ENCODE measurements around the gene FAM219A.

DNA sequence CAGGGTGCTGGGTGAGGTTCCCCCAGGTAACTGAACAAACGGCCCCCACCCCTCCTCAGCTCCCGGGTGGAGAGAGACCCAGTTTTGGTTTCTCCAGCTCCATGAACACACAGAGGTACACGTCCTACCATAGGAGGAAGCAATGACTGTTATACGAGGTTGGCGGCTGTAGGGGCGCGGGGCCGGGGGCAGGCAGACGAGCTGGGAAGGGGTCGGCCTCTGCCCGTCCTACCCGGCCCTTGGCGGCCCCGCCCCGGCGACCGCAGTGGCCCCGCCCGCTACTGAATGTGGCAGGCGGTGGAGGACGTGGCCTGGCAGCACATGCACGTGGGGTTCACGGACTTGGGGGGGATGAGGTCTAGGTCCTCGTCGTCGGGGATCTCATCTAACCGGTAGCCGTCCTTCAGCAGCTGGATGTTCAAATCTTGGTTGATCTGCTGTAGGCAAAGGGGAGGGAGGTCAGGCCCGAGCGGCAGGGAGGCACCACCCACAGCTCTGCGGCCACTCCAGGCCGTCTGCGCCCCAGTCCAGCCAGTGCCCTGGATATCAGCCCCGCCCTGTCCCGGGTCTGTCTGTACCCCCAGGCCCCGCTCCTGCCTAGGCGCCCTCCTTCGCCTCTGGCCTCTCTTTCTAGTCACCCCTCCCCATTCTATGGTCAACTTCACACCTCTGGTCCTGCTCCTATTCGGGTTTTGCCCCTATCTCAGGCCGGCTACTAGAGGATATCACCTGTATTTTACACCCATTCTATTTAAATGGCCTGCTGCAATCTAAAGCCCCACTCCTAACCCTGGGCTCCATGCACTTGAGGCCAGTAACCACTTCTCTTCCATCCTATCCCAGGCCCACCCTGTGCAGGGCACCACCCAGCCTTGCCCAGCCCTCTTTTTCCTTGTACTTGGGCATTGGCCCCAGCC is 57.4 kb downstream of the FAM219A start:
- TF ChIP-seq, protein P1, sequence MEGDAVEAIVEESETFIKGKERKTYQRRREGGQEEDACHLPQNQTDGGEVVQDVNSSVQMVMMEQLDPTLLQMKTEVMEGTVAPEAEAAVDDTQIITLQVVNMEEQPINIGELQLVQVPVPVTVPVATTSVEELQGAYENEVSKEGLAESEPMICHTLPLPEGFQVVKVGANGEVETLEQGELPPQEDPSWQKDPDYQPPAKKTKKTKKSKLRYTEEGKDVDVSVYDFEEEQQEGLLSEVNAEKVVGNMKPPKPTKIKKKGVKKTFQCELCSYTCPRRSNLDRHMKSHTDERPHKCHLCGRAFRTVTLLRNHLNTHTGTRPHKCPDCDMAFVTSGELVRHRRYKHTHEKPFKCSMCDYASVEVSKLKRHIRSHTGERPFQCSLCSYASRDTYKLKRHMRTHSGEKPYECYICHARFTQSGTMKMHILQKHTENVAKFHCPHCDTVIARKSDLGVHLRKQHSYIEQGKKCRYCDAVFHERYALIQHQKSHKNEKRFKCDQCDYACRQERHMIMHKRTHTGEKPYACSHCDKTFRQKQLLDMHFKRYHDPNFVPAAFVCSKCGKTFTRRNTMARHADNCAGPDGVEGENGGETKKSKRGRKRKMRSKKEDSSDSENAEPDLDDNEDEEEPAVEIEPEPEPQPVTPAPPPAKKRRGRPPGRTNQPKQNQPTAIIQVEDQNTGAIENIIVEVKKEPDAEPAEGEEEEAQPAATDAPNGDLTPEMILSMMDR (IDR thresholded peaks at IDR 0.05): no peak
- TF ChIP-seq POLR2A (IDR thresholded peaks at IDR 0.05) (no peak), POLR2AphosphoS5 (IDR thresholded peaks at IDR 0.05) (no peak), EP300 (IDR thresholded peaks at IDR 0.05) (no peak)
